ENCODE results near the gene RFPL2. TPM values are rescaled to one million over a fixed set of nuclear protein-coding genes. Genes with fewer than 3 reads are reported as not detected.

The RFPL2 gene
- total RNA-seq, 3 donors from 2014 or later (not counting 1 experiment from before 2014, with no cell fraction given), result 0.14 to 0.34 TPM; not detected in 1

- no peaks in the 10 kb centered on the region for H3K9me3 Mint-ChIP-seq
- no peaks in the 10 kb centered on the region for H3K9me3 ChIP-seq (ENCODE audit: control insufficient read depth, insufficient read depth, low read length)
- H3K4me3 ChIP-seq (ENCODE audit: low read length), result no peak overlapping the region
- intact Hi-C loops (cut with micrococcal nuclease), result loop anchor here (10.0 kb wide), 1 partner anchor 271 kb away; the partner anchor contains the start of gene FBXO7
- peak overlapping the region in 1 of 2 donors; percentile 0 for H3K27ac Mint-ChIP-seq
- DNase-seq, result peak in 1 of 2 donors; percentile 42
- 51% methylated on average over 40 of the region's 42 CpGs for WGBS (ENCODE audit: insufficient coverage)
- H3K27me3 ChIP-seq (ENCODE audit: control insufficient read depth, insufficient read depth, low read length), result peaks cover 4% of the 10 kb centered on the region
- no peaks in the 10 kb centered on the region for H3K36me3 ChIP-seq (ENCODE audit: control insufficient read depth, insufficient read depth, low read length)
- H3K27me3 Mint-ChIP-seq (ENCODE audit: low read depth in 2 of 2), result peaks cover 20 to 23% of the 10 kb centered on the region in 2 donors
- peak overlapping the region; percentile 81 for H3K4me3 Mint-ChIP-seq
- no peak for TF ChIP-seq CTCF (IDR thresholded peaks at IDR 0.05)
- ATAC-seq, result peak in 2 of 3 donors; percentile 37 to 48
- H3K4me1 Mint-ChIP-seq, result peaks cover 16 to 37% of the 10 kb centered on the region in 2 donors
- H3K36me3 Mint-ChIP-seq, result no peaks in the 10 kb centered on the region
- no peak overlapping the region for H3K27ac ChIP-seq (ENCODE audit: low read length)
- peaks cover 62% of the 10 kb centered on the region for H3K4me1 ChIP-seq (ENCODE audit: control insufficient read depth, insufficient read depth, low read length)
These were observed 625 bp downstream of the RFPL2 start for GRCh38 chr22:32204040-32204855.

GRCh38 chr22:32203181-32204039, 1.5 kb downstream of the RFPL2 start:
- DNase-seq (peak in 1 of 2 donors; percentile 17), ATAC-seq (no peak)
- Histone ChIP-seq H3K4me1 (ENCODE audit: control insufficient read depth, insufficient read depth, low read length) (peaks cover 62% of the 10 kb centered on the region), H3K27ac (ENCODE audit: low read length) (no peak overlapping the region), H3K36me3 (ENCODE audit: control insufficient read depth, insufficient read depth, low read length) (no peaks in the 10 kb centered on the region), H3K4me3 (ENCODE audit: low read length) (no peak overlapping the region), H3K27me3 (ENCODE audit: control insufficient read depth, insufficient read depth, low read length) (peaks cover 4% of the 10 kb centered on the region), H3K9me3 (ENCODE audit: control insufficient read depth, insufficient read depth, low read length) (no peaks in the 10 kb centered on the region)
- Mint-ChIP-seq H3K36me3 (no peaks in the 10 kb centered on the region), H3K27me3 (ENCODE audit: low read depth in 2 of 2) (peaks cover 29 to 30% of the 10 kb centered on the region in 2 donors), H3K4me3 (peak overlapping the region; percentile 81), H3K9me3 (no peaks in the 10 kb centered on the region), H3K4me1 (peaks cover 16 to 37% of the 10 kb centered on the region in 2 donors), H3K27ac (no peak overlapping the region)
- no peak for TF ChIP-seq CTCF (IDR thresholded peaks at IDR 0.05)
- intact Hi-C loops (cut with micrococcal nuclease), result loop anchor here (10.0 kb wide), 1 partner anchor 271 kb away; the partner anchor contains the start of gene FBXO7
- WGBS (ENCODE audit: insufficient coverage), result 29% methylated on average over 53 of the region's 53 CpGs

- intact Hi-C loops (cut with micrococcal nuclease), result loop anchor here (10.0 kb wide), 1 partner anchor 272 kb away; the partner anchor contains the start of gene FBXO7
- H3K4me3 Mint-ChIP-seq, result peak overlapping the region; percentile 81
These were observed 2.2 kb downstream of the RFPL2 start for GRCh38 chr22:32202539-32203180.

More at GRCh38 chr22:32202539-32203180, 2.2 kb downstream of the RFPL2 start:
- WGBS (ENCODE audit: insufficient coverage), result 3% methylated on average over 29 of the region's 29 CpGs
- H3K27ac ChIP-seq (ENCODE audit: low read length), result no peak overlapping the region
- peaks cover 4% of the 10 kb centered on the region for H3K27me3 ChIP-seq (ENCODE audit: control insufficient read depth, insufficient read depth, low read length)
- H3K36me3 ChIP-seq (ENCODE audit: control insufficient read depth, insufficient read depth, low read length), result no peaks in the 10 kb centered on the region
- Mint-ChIP-seq H3K27me3 (ENCODE audit: low read depth in 2 of 2) (peaks cover 29 to 31% of the 10 kb centered on the region in 2 donors), H3K36me3 (no peaks in the 10 kb centered on the region), H3K27ac (no peak overlapping the region), H3K4me1 (peaks cover 14 to 37% of the 10 kb centered on the region in 2 donors), H3K9me3 (no peaks in the 10 kb centered on the region)
- peak; percentile 15 for TF ChIP-seq CTCF (IDR thresholded peaks at IDR 0.05)
- H3K4me3 ChIP-seq (ENCODE audit: low read length), result no peak overlapping the region
- ATAC-seq (no peak), DNase-seq (peak in 1 of 2 donors; percentile 53)
- H3K4me1 ChIP-seq (ENCODE audit: control insufficient read depth, insufficient read depth, low read length), result peaks cover 62% of the 10 kb centered on the region
- no peaks in the 10 kb centered on the region for H3K9me3 ChIP-seq (ENCODE audit: control insufficient read depth, insufficient read depth, low read length)

All from natural killer cell (primary cell).